ENCODE results near the gene PGBD5.
A peak's percentile ranks its signal among the peaks of the same experiment; 100 is the strongest.

The PGBD5 gene

DNA sequence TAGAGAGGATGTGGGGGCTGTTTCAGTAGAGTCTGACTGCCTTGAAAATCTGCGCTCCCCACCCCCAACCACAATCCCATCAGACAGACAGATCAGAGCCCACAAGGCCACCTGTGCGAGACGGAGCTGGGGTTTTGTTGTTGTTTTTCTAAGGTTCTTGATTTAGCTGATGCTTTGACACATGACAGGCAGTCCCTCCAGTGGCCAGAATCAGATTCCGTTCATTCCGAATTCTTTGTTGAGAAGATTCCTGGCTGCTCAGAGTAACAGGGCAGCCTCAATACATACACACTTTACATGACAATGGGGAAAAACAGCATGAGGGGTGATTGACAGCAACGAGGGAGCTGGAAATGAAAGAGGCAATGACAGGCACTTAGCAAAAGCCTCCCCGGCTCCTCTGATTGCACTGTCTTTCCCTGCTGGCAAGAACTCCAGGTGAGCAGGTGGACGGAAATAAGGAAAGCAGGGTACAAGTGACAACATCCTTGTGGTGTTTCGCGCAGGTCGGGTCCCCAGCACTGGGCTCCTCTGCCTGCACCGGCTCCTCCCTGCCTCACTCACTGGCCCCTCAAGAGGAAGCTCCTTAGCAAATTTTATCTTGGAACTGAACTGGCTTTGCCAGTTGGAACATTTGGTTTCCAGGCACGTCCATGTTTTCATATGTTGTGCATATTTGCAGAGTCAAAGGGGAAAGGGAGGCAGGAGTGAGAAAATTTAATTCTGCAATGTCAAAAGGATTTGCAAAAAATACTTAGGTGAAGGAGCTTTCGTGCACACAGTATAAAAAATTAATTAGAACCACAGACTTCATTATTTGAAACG, 148.7 kb downstream of the PGBD5 start:
- peak; percentile 41 for DNase-seq

DNA sequence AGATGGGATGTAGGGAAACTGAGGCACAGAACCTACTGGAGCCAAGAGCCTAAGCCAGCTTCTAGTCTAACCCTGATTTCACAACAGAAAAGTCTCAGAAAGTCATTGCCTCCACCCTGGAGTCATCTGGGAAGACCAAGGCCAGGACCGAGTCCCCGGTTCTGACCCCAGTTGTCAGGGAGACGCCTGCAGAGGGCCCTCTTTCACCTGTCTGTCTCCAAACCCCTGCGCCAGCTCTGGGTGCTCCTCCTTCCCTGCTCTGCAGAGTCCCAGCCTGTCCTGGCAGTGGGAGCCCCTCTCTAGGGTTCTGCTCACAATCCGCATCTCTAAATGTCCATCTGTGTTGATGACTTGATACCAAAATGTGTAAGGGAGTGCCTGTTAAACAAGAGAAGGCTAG, 149.7 kb downstream of the PGBD5 start:
- DNase-seq, result peak; percentile 33

DNA sequence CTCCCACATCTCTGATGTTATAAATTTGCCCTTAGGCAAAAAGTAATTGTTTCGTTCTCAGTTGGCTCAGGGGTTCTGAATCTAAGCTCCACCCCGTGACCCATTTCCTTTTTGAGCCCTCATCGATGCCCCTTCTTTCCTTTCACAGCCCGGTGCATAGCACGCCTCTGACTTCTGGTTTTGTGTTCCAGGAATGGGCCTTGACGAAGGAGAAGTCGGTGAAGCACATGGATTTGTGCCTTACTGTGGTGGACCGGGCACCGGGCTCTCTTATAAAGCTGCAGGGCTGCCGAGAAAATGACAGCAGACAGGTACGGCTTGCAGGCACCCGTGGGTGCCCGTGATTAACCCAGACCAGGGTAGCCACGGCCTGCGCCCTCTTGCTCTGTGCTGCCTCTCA, 151.9 kb downstream of the PGBD5 start:
- DNase-seq, result peak; percentile 50

DNA sequence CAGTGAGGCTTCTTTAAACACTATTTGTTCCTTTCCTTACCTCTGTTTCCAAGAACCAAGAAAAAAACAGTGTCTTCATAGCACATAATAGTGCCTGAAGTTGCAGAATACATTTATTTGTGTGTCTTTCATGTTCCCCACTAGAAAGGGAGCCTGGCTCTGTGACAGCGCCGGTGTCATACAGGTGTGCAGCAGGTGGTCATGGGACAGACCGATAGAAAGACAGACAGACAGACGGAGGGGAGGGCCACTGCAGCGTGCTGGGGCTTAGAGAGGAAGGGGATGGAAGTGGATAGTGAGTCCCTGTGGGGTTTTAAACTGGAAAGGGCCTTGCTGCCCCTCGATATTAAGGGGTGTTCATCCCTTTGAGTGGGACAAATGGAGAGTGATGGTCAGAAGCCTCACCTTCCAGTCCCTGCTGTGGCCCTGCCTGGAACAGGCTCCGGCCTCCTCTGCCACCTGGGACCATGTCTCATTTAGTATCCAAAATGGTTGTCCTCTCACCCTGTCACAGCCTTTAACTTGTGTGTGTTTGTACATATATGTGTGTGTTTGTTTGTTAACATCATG, 152.9 kb downstream of the PGBD5 start:
- peak; percentile 37 for DNase-seq

DNA sequence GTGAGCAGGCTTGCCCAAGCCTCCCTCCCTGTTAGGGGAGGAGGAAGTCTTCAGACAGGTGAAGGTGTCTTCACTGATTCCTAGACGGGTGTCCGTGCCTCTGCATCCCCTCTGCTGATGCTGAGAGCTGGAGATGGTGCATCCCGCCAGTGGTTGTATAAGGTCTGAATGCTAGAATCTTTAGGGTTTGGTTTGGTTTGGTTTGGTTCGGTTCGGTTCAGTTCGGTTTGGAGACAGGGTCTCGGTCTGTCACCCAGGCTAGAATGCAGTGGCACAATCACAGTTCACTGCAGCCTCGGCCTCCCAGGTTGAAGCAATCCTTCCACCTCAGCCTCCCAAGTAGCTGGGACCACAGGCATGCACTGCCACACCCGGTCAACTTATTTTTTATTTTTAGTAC, 153.6 kb downstream of the PGBD5 start:
- DNase-seq, result peak; percentile 37

DNA sequence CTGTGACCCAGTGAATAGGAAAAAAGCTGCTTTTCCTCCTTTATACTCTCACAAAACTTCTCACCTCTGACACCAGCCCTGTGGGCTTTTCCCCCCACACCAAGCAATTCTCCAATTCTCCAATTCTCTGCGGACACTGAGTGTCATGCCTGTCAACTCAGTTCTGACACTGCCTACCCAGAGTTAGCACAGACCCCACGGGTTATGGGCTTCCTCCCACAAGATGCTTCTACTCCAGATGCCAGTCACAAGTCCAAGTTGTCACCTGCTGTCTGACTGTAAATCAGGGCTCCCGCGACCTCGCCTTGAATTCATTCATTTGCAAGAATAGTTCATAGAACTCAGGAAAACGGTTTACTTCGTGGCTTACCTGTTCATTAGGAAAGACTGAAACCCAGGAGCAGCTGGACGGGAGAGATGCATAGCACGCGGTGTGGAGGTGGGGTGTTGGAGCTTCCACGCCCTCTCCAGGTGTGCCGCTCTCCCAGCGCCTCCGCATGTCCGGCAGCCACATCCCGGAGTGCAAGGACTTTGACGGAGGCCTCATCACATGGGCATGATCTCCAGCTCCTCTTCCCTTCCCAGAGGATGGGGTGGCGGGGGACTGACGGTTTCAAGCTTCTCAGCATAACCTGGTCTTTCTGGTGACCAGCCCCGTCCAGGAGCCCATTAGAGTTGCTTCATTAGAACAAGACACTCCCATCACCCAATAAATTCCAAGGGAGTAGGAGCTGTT, 154.7 kb downstream of the PGBD5 start:
- DNase-seq, result no peak

DNA sequence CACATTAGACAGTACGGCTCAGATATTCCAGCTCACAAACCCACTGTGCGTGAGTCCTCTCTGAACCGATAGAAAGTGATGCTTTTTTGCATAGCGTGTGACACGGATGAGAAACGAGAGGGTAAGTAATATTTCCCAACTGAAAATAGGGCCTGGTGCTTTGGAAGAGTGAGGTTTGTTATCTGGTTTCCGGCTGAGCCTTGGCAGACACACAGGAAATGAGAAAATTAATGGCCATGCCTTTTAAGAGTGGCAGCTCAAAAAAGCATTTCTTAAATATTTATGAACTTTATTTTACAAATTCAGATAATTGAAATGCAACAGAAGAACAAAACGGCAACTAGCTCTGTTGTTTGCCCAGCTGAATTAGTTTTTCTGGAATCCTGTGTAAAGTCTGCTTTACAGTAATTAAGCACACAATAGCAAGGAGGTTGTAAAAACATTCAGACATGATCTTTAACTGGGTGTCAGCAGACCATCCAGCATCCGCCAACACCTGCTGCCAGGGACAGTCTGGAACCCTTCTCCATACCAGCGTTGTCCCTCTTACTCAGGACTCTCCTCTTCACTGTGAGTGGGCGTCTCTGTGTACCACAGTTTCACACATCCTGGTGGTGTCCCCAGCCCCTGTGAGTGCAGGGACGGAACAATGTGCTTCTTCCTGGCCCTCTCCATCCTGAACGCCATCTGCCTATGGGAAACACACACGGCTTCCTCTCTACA, 155.4 kb downstream of the PGBD5 start:
- no peak for DNase-seq

DNA sequence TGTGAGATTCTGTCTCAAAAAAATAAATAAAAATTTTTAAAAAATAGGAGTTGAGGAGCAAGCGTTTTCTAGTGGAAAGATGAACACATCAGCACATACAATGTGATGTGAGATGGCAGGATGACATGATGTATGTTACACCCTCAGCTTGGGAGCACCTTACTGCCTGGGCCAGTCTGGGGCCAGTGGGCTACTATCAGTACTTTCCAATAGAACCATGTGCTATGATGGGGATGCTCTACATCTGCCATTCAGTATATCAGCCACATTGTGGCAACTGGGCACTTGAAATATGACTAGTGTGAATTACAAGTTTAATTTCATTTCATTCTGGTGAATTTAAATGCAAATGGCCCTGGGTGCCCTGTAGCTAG, 156.0 kb downstream of the PGBD5 start:
- no peak for DNase-seq

DNA sequence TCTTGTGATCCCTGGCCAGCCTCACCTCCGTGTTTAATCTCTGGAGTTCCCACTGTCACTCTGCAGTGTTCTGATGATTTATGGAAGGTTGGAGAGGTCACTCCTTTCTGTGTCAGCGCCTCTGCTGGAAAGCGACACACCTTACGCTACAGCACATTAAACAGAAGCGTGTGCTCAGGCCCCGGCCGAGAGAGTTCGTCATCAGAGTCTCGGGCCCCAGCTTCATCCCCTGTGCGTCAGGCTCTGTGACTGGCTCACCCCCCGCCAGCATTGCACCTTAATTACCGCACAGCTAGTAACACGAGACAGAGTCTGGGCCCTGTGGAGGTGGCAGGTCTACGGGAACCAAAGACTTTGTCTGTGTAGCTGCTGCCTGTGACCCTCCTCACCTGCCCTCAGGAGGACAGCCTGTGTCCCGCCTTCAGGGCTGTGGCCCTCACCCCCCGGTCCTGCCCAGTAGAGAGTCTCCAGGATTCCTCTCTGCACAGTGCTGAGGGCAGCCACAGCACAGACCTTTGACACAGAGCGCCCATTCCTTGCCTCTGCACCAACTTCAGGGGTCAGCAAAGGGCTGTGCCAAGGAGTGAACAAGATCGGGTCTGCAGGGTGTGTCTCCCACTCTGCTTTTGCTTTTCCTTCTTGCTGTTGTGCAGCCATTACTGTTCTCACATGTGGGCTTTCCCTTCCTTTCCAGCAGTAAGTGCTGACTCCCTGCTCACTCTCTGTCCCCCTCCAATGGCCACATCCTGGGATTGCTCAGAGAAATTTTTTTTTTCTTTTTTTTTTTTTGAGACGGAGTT, 157.6 kb downstream of the PGBD5 start:
- no peak for DNase-seq

DNA sequence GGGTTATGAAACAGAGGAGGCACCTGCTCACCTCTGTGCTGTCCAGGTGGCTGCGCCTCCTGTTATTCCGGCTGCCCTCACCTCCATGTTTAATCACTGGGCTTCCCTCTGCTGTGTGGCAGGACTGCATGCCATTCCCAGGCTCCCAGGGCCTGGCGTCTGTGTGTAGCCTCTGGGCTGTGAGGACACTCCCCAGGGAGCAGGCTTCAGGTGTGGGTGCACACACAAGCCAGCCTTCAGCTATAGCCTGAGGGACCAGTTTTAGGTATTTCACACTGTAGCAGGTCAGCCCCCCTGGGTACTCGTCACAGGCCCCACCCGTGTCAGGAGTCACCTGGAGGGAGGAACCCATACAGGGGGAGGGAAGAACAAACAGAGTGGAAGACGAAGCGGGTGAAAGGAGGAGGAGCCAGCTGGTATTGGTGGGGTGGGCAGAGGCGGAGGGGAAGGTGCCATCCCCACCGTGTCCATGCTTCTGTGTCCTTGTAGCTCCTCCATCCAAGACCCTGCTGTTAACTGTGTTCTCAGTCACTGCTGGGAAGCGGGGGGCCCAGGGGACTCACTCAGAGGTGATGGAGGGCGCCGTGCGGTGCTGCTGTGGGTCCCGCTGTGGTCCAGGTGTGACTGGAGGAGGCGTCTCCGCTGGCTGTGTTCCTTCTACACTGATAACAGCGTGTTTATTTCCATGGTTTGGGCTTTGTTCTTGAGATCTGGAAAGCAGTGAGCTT, 158.6 kb downstream of the PGBD5 start:
- no peak for DNase-seq

DNA sequence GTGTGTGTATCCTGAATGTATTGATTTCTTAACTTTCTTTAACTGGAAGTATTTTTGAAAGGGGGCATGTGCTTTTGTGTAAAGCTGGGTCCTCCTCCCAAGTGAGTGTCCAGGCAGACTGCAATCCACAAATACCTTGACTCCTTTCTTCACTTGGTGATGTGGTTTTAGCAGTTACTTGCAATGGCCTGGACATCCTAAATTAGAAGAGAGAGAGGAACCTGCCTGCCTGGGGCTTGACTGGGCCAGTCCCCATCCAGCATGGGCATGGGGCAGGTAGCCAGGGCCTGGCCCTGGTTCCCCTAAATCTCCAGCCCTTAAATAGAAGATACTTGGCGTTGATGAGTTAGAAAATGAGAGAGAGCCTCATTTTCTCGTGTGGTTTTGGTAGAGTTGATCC, 159.7 kb downstream of the PGBD5 start:
- DNase-seq, result no peak

DNA sequence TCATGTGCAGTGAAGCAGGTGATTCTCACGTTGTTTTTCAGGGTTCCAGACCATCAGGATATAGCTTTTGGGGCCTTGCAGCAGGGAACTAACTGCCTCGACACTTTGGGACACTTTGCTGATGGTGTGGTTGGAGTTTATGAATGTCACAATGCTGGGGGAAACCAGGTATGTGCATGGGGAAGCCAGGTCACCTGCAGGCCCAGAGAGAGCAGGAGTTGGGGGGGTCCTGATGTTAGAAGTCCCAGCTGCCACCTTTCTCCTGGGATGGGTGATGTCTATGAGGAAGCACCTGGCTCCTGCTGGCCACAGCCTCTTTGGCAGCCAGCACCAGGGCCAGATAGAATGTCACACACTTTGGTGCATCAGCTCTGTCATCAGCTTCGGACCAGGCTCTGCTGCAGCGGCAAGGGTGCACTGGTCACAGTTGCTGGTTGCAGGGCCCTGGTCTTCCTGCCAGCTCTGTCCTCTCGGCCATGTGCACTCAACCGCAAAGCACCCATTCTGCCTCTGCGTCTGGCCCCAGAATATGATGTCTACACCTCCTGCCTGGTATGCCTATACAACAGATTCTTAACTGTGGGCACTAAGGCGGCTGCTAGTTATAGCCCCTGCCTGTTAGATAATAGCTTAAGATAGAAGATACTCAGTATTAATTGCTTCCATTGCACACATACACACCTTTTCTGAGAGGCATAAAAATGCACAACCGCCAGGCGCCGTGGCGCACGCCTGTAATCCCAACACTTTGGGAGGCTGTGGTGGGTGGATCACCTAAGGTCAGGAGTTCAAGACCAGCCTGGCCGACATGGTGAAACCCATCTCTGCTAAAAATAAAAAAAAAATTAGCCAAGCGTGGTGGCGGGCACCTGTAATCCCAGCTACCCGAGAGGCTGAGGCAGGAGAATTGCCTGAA, 160.7 kb downstream of the PGBD5 start:
- peak; percentile 42 for DNase-seq
